CD14-positive monocyte (primary cell): ENCODE data around the gene CHST11. TPM values are rescaled to one million over a fixed set of nuclear protein-coding genes. Genes with fewer than 3 reads are reported as not detected.

Experiments used
- DNase-seq, 3 donors: peaks; one replicate each; pipeline ENCODE4 v3.0.0-alpha.2; 2011 to 2022
- H2AFZ ChIP-seq: 2 replicates; pipeline ENCODE4 v1.6.0; 2012; ENCODE audit warnings: mild to moderate bottlenecking, low read depth, low read length, inconsistent platforms; ENCODE audit not compliant: insufficient read depth, poor library complexity, severe bottlenecking
- H3K27ac ChIP-seq, 2 donors: 1 replicate in 1 of 2; 2 replicates in 1 of 2; pipeline ENCODE4 v1.5.1; 2012 to 2013; ENCODE audit warnings: low read length in 2 of 2, control low read depth in 1 of 2, inconsistent platforms in 1 of 2, low read depth in 1 of 2, mild to moderate bottlenecking in 1 of 2
- H3K27me3 ChIP-seq, 2 donors: one replicate each; pipeline versions ENCODE4 v1.6.0 to v1.6.1; 2011 to 2013; ENCODE audit warnings: low read length in 2 of 2; ENCODE audit not compliant: control insufficient read depth in 2 of 2, insufficient read depth in 2 of 2
- H3K36me3 ChIP-seq, 2 donors: replicated peaks in 1 of 2; 1 replicate in 1 of 2; 2 replicates in 1 of 2; pipeline versions ENCODE4 v1.5.1 to v1.6.1; 2012 to 2013; ENCODE audit warnings: low read length in 2 of 2, control low read depth in 1 of 2, inconsistent platforms in 1 of 2, mild to moderate bottlenecking in 1 of 2; ENCODE audit not compliant: insufficient read depth in 2 of 2, control insufficient read depth in 1 of 2
- H3K4me1 ChIP-seq, 2 donors: 1 replicate in 1 of 2; 2 replicates in 1 of 2; pipeline versions ENCODE4 v1.5.1 to v1.6.1; 2012 to 2013; ENCODE audit warnings: low read length in 2 of 2, control low read depth in 1 of 2, inconsistent platforms in 1 of 2, mild to moderate bottlenecking in 1 of 2, moderate library complexity in 1 of 2; ENCODE audit not compliant: insufficient read depth in 2 of 2, control insufficient read depth in 1 of 2
- H3K4me2 ChIP-seq: replicated peaks from 2 replicates; pipeline ENCODE3; 2012; ENCODE audit warnings: low read length, moderate library complexity, mild to moderate bottlenecking; ENCODE audit not compliant: poor library complexity, severe bottlenecking; ENCODE audit errors: extremely low read depth
- H3K4me3 ChIP-seq, 3 experiments: fragments of 200-600 bp in 1 of 3; sonication (generic) in 1 of 3; replicated peaks in 1 of 3; 1 replicate in 2 of 3; 2 replicates in 1 of 3; pipeline ENCODE4 v1.5.1; 2011 to 2013; ENCODE audit warnings: low read length in 3 of 3, mild to moderate bottlenecking in 3 of 3, control low read depth in 2 of 3, low read depth in 2 of 3, inconsistent platforms in 1 of 3, moderate library complexity in 1 of 3
- H3K79me2 ChIP-seq: 2 replicates; pipeline ENCODE4 v1.6.0; 2012; ENCODE audit warnings: mild to moderate bottlenecking, control low read depth, inconsistent platforms, low read length, moderate library complexity; ENCODE audit not compliant: insufficient read depth
- H3K9ac ChIP-seq: 2 replicates; pipeline ENCODE4 v1.6.0; 2017; ENCODE audit warnings: low read length, mild to moderate bottlenecking; ENCODE audit not compliant: insufficient read depth, poor library complexity, severe bottlenecking
- H3K9me3 ChIP-seq, 2 donors: replicated peaks in 1 of 2; 1 replicate in 1 of 2; 2 replicates in 1 of 2; pipeline versions ENCODE4 v1.5.1 to v1.6.1; 2012 to 2013; ENCODE audit warnings: low read length in 2 of 2, control low read depth in 1 of 2; ENCODE audit not compliant: control insufficient read depth in 1 of 2, insufficient read depth in 1 of 2
- H4K20me1 ChIP-seq: 2 replicates; pipeline ENCODE4 v1.6.0; 2012; ENCODE audit warnings: mild to moderate bottlenecking, low read length, control low read depth, moderate library complexity; ENCODE audit not compliant: insufficient read depth
- H3K27ac Mint-ChIP-seq, 7 donors: one replicate each; pipeline ENCODE4 v1.8.0; 2020; ENCODE audit warnings: mild to moderate bottlenecking in 7 of 7, mixed read lengths in 7 of 7, moderate library complexity in 6 of 7, inconsistent platforms in 2 of 7
- H3K27me3 Mint-ChIP-seq, 3 donors: one replicate each; pipeline ENCODE4 v1.8.0; 2021 to 2022; ENCODE audit warnings: low read depth in 3 of 3, mild to moderate bottlenecking in 3 of 3, mixed read lengths in 3 of 3, moderate library complexity in 3 of 3, inconsistent platforms in 1 of 3
- H3K36me3 Mint-ChIP-seq, 2 donors: one replicate each; pipeline ENCODE4 v1.8.0; 2020; ENCODE audit warnings: mixed read lengths in 2 of 2, inconsistent platforms in 1 of 2, mild to moderate bottlenecking in 1 of 2
- H3K4me1 Mint-ChIP-seq: one replicate; pipeline ENCODE4 v1.8.0; 2020; ENCODE audit warnings: mild to moderate bottlenecking, mixed read lengths
- H3K4me3 Mint-ChIP-seq, 2 donors: one replicate each; pipeline ENCODE4 v1.8.0; 2020; ENCODE audit warnings: mild to moderate bottlenecking in 2 of 2, mixed read lengths in 2 of 2, moderate library complexity in 1 of 2
- H3K9me3 Mint-ChIP-seq, 7 donors: one replicate each; pipeline ENCODE4 v1.8.0; 2020 to 2022; ENCODE audit warnings: mixed read lengths in 7 of 7, mild to moderate bottlenecking in 6 of 7, moderate library complexity in 6 of 7, inconsistent platforms in 2 of 7
- CTCF ChIP-seq: fragments of 200-600 bp; IDR thresholded peaks from one replicate; pipeline ENCODE4 v1.8.0; 2022; ENCODE audit warnings: antibody characterized with exemption, mild to moderate bottlenecking
- WGBS: methylation state at CpG from one replicate; pipeline ENCODE4 v1.1.5; 2013; ENCODE audit warnings: missing lambda C conversion rate; ENCODE audit not compliant: insufficient coverage; 5-methylcytosine and 5-hydroxymethylcytosine counted together
- intact Hi-C, 2 donors: fragments of 100-400 bp; cut with micrococcal nuclease; formaldehyde crosslinking; loops; one replicate each; pipeline versions ENCODE4 v1.15.0 to v1.15.1; 2023
- polyA plus RNA-seq, 3 donors: library from polyadenylated mRNA; depleted of rRNA in 1 of 3; unstranded in 2 of 3; stranded (reverse) in 1 of 3; fragments of 300-500 nt in 2 of 3; fragments of >200 nt in 1 of 3; fragmentation: Illumina TruSeq in 2 of 3; gene quantifications; 1 replicate in 2 of 3; 2 replicates in 1 of 3; pipeline ENCODE4 v1.2.3, GENCODE V29; 2012 to 2021

The CHST11 gene
- polyA plus RNA-seq, 3 donors: 44.4 to 66.6 (median 48.4) TPM

GRCh38 chr12:104579718-104580495, 123.2 kb downstream of the CHST11 start:
- H3K4me3 ChIP-seq: no peak overlapping the region
- intact Hi-C loops: no loop called here
- H3K4me2 ChIP-seq: no peak overlapping the region

More at GRCh38 chr12:104579718-104580495, 123.2 kb downstream of the CHST11 start:
- Histone ChIP-seq H3K27me3 (no peaks in the 10 kb centered on the region), H2AFZ (no peak overlapping the region), H3K27ac (peak overlapping the region in 1 of 2 donors; percentile 55), H4K20me1 (peaks cover 99% of the 10 kb centered on the region), H3K79me2 (peaks cover 100% of the 10 kb centered on the region), H3K36me3 (peaks cover 0 to 4% of the 10 kb centered on the region in 2 donors), H3K4me1 (peaks cover 8 to 39% of the 10 kb centered on the region in 2 donors), H3K9ac (no peak overlapping the region), H3K9me3 (no peaks in the 10 kb centered on the region)
- Mint-ChIP-seq H3K4me3 (no peak overlapping the region), H3K9me3 (no peaks in the 10 kb centered on the region), H3K4me1 (peaks cover 74% of the 10 kb centered on the region), H3K27ac (peak overlapping the region in 4 of 7 donors; percentile 27 to 58 (median 50)), H3K36me3 (peaks cover 11 to 13% of the 10 kb centered on the region in 2 donors), H3K27me3 (peaks cover 0 to 2% (median 0%) of the 10 kb centered on the region in 3 donors)
- 40% methylated on average over 2 of the region's 7 CpGs for WGBS
- no peak for TF ChIP-seq CTCF
- no peak for DNase-seq
